ENCODE measurements around the gene FAM13C.
"Not testable (repeated sequence)": the region's sequence is repeated elsewhere in the genome, so short reads cannot be mapped to it uniquely, and the experiment has no call there.

Gene FAM13C

DNA sequence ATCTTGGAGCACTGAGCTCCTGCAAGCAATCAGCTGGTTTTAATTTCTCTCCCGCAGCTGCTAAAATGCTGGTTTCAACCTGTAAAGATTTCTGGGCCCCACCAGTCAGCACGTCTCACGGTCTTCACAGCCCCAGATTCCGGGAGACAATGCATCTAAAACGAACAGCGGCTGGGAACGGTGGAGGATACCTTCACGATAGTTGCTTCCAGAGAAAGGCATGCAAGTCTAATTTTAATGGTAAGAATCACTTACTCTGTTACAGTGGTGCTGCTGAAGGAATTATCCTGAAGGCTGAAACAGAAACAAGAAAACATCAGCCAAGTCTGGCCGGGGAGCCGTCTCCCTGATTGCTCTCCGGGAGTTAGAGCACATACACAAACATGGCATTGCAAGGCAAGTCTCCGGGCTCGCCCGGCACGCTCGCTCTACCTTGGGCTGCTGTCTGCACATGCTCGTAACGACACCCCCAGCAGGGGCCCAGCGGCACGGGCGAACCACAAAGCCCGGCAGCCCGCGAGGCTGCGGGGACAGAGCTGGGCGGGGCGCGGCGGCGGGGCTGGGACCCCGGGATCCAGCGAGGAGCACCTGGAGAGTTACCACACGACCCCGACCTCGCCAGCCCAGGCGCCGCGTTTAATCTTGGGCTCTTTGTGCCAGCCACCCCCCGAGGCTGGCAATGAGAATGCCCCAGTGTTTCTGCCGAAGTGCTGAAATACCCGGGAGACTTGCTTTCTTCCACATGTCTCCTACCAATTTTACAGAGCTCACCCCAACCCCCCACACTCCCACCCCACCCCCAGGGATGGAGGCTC, at the start of gene FAM13C:
TSS of gene FAM13C (minus strand) at position 406 of the 815 bp plus-strand sequence. CDS start at position 317, 89 bp downstream.
- DNase-seq (ENCODE audit: low read depth in 3 of 3) = no peak

DNA sequence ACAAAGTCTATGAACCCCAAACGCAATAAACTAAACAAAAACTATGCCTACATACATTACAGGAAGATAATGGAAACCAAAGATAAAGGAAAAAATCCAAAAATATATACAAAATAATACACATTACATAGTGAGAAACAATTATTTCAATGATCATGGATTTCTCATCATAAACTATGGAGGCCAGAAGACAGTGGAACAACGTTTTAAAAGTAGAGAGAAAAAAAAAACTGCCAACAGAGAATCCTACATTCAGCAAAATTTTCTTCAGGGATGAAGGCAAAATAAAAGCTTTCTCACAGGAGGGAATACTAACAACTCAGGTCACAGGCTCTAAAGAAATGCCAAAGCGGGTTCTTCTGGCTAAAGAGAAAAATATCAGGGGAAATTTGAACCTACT, 42.9 kb upstream of the FAM13C start:
- DNase-seq (ENCODE audit: low read depth in 3 of 3) = no peak

GRCh38 chr10:59400214-59400613, 37.9 kb upstream of the FAM13C start:
- DNase-seq (ENCODE audit: low read depth in 3 of 3) = no peak

- not testable (repeated sequence) for DNase-seq (ENCODE audit: low read depth in 3 of 3)
Observed at GRCh38 chr10:59399329-59399728, 37.0 kb upstream of the FAM13C start.

DNA sequence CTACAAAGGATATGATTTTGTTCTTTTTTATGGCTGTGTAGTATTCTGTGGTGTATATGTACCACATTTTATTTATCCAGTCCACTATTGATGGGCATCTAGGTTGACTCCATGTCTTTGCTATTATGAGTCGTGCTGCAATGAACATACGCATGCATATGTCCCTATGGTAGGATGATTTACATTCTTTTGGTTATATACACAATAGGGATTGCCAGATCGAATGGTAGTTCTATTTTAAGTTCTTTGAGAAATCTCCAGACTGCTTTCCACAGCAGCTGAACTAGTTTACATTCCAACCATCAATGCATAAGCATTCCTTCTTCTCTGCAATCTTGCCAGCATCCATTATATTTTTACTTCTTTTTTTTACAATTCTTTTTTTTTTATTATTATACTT, 35.6 kb upstream of the FAM13C start:
- DNase-seq (ENCODE audit: low read depth in 3 of 3) = no peak

DNA sequence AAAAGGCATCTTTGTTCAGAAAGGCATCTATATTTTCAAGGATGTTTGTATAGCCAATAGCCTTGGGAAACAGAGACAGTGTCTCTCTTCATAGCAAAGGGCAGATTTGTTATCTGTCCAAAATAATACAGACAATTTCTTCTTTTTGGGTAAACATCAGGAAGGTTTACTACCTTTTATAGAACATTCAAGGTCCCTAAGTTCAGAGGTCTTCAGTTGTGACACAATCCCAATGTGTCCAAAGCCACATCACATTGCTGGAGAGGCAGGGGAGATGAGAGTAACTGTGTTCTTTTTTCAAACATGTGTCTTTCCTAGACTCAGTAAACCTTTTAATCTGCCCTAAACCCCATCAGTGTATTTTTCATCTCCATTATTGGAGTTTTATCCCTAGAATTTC, 33.6 kb upstream of the FAM13C start:
- DNase-seq (ENCODE audit: low read depth in 3 of 3) = no peak

GRCh38 chr10:59393349-59393748, 31.0 kb upstream of the FAM13C start:
- DNase-seq (ENCODE audit: low read depth in 3 of 3) = no peak

DNA sequence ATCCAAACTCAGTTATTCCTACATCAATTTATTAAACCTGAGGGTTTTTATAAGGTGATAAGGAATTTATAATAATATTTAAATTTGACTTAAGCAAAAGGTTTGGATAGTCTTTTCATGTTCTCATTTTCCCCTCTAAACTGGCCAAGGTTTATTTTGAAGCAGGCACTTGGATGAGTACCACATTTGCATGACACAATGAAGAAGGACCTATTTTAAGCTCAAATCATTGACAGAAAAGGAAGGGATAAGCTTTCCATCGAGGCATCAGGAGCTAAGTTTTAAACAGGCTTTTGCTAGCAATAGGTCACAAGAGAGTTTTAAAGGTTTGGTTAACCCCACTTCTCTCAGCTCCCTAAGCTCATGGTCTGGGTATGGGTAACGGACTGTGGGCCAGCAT, 28.7 kb upstream of the FAM13C start:
- DNase-seq (ENCODE audit: low read depth in 3 of 3) = no peak

GRCh38 chr10:59388671-59388976, 26.3 kb upstream of the FAM13C start:
- no peak for DNase-seq (ENCODE audit: low read depth in 3 of 3)

DNA sequence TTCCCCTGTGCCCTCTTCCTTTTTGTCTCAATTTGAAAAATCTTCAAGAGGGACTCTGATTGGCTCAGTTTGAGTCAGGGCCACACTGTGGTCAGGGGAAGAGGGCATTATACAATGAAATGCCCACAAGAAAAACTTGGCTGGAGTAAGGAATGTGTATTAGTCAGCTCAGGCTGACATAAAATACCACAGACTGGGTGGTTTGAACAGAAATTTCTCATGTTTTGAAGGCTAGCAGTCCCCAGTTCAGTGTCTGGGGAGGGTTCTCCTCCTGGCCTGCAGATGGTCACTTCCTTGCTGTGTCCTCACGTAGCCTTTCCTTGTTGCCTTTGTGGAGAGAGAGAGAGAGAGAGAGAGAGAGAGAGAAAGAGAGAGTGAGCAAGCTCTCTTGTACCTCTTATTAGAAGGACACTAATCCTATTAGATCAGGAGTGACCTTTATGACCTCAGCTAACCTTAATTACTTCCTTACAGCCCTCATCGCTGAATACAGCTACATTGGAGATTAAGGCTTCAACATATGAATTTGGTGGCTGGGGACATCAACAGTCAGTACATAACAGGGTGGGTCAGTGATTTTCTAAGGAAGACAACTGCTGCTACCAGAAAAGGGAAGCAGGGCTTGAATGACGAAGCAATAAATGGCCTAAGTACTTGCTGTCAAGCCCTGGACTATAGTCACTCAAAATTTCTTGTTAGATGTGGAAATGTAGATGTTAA, 25.8 kb upstream of the FAM13C start:
- no peak for DNase-seq (ENCODE audit: low read depth in 3 of 3)

DNA sequence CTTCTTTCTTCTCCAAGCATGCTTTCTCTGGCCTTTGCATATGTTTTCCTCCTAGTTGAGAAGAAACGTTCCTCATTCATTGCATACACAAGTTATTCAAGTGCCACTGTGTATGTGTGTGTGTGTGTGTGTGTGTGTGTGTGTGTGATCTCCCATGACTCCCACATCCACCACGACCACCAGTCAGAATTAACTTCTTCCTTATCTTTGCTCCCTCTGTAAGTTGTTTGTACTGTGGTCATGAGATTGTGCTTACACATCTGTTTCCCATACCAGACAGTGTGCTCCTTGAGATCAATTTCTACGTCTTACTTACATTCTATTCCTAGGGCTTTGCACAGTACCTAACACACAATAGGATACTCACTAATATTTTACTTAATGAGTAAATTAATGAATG, 22.4 kb upstream of the FAM13C start:
- DNase-seq (ENCODE audit: low read depth in 3 of 3) = no peak

DNA sequence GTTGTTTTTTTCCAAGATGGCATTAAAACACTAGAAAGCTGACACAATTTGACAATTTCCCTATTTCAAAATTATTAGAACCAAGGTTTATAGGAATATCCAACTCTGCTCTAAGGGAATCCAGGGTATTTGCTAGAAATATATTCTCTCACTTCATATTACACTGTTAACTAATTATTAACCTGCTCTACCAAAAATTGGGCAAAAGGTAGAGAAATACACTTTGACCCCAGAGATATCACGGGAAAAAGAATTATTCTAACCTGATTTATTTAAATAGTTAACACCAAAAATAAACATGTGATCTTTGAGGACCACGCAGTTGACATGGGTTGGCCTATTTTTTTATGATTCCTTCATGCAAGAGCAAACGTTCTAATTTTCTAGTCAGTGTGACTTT, 21.6 kb upstream of the FAM13C start:
- DNase-seq (ENCODE audit: low read depth in 3 of 3) = no peak

DNA sequence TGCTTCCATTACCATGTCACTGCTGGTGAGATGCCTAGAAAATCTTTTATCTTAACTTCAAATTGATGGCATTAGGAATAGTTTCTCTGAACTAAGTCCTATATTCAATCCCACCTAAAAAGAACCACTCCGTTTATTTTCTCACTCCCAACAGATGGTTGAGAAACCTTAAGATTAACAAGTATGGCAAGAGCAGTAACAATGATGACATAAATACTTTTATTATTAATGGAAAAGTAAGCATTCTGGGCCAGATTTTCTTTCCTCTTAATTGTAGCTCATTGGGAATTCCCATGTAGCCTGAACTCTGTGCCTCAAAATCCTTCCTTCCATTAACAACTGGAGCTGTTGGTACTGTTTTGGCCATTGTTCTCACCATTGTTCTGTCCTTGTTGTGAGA, 21.1 kb upstream of the FAM13C start:
- no peak for DNase-seq (ENCODE audit: low read depth in 3 of 3)

DNA sequence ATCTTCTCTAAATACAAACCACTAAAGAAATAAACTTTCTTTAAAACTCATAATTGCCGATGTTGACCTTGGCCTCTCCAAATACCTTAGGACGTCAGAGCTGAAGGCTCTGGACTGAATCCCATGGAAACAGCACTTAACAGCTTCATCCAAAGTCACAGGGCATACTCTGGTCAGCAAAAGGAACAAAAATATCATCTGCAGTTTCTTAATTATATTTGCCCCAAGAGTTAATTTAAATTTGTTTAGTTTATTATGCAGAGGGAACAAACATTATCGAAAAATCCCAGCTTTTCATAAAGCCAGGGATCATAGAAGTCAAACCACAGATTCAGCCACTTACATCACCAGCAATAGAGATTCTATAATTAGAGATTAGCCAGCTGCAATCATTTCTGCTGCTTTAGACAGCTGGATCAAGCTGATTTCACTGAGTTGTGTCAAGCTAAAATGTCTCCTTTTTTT, 20.5 kb upstream of the FAM13C start:
- DNase-seq (ENCODE audit: low read depth in 3 of 3) = no peak

- DNase-seq (ENCODE audit: low read depth in 3 of 3) = no peak
Observed at GRCh38 chr10:59381687-59382086, 19.3 kb upstream of the FAM13C start.

- DNase-seq (ENCODE audit: low read depth in 3 of 3) = no peak
Observed at GRCh38 chr10:59376846-59377245, 14.5 kb upstream of the FAM13C start.

DNA sequence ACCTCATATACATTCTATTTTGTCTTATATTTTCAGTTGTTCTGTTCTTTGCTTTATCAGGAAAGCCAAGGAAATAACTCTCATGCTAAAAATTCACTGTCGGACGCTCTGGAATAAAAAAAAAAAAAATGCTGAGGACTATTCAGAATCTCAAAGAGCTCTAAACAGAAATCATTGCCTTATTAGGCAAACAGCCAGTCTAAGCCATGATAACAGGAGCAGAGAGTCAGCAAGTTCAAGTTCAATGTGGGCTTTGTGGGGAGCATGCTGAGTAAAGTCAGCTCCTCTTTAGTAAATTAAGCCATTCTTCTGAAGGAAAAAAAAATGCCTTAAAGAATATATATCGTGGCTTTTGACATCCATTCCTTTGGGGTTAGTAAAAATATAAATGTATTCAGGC, 13.6 kb upstream of the FAM13C start:
- DNase-seq (ENCODE audit: low read depth in 3 of 3) = no peak

- no peak for DNase-seq (ENCODE audit: low read depth in 3 of 3)
Observed at GRCh38 chr10:59374916-59375315, 12.6 kb upstream of the FAM13C start.

GRCh38 chr10:59373071-59373470, 10.7 kb upstream of the FAM13C start:
- DNase-seq (ENCODE audit: low read depth in 3 of 3) = no peak

- DNase-seq (ENCODE audit: low read depth in 3 of 3) = no peak
Observed at GRCh38 chr10:59372543-59372942, 10.2 kb upstream of the FAM13C start.

- no peak for DNase-seq (ENCODE audit: low read depth in 3 of 3)
Observed at GRCh38 chr10:59366290-59366689, 3.9 kb upstream of the FAM13C start.

- no peak for DNase-seq (ENCODE audit: low read depth in 3 of 3)
Observed at GRCh38 chr10:59363446-59363958, 1.2 kb upstream of the FAM13C start.

DNA sequence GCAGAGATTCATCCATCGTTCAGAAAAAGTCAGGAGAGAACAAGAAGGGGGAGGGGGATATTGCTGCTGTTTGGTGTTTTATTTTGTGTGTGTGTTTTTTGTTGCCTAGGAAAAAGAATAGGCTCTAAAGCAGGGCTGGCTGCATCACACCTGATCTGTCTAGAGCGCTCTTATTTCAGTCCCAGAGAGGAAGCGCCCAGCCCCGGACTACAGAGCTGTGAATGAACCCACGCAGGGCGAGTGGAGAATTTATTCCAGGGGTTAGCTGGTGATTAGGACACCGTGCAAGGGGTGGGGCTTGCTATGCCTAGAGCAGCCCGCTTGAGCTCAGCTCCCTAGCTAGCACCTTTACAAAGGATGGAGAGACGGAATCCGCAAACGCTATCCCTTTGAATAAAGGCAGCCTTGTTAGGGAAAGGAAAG, 621 bp upstream of the FAM13C start:
- no peak for DNase-seq (ENCODE audit: low read depth in 3 of 3)

Data from stimulated activated CD4-positive, alpha-beta T cell treated with anti-CD3 and anti-CD28 coated beads, TNF-alpha, amount 100 ng/mL, for 48 hours (primary cell).